A673 (cell line): Measurements from ENCODE around the gene STPG1. TPM values are rescaled to one million over a fixed set of nuclear protein-coding genes. Genes with fewer than 3 reads are reported as not detected.

ENCODE experiments used
- BruUV-seq: library from RNA; stranded (reverse); fragments of 400-500 nt; replicated peaks from 2 replicates; lab custom pipeline; 2021; lab: Mats Ljungman, UMichigan
- CTCF ChIA-PET: fragments of 300-600 bp; sonication (Branson Sonifier 250); formaldehyde crosslinking; loops from one replicate; lab custom pipeline; 2022; ENCODE audit warnings: antibody characterized with exemption; lab: Charles Lee
- POLR2A ChIA-PET: fragments of 300-600 bp; sonication (Branson Sonifier 250); formaldehyde crosslinking; loops from one replicate; lab custom pipeline; 2022; ENCODE audit warnings: antibody characterized with exemption; ENCODE audit not compliant: low non-redundant PET; lab: Charles Lee
- DNase-seq: peaks from one replicate; pipeline ENCODE4 v3.0.0-alpha.2; 2015; ENCODE audit warnings: low spot score
- H3K27ac ChIP-seq: fragments of 200-600 bp; sonication (generic); 2 replicates; pipeline ENCODE4 v1.5.1; 2016; ENCODE audit warnings: mixed run types, low read depth, mild to moderate bottlenecking, mixed read lengths, antibody characterized with exemption, low read length; ENCODE audit not compliant: poor library complexity, severe bottlenecking
- H3K27me3 ChIP-seq: fragments of 200-600 bp; sonication (generic); replicated peaks from 2 replicates; pipeline ENCODE4 v1.6.1; 2017; ENCODE audit warnings: mixed run types, low read depth, mild to moderate bottlenecking, mixed read lengths, antibody characterized with exemption, low read length; ENCODE audit not compliant: insufficient read depth, poor library complexity
- H3K36me3 ChIP-seq: fragments of 200-600 bp; sonication (generic); 2 replicates; pipeline ENCODE4 v1.6.1; 2016; ENCODE audit warnings: mixed run types, mild to moderate bottlenecking, mixed read lengths, antibody characterized with exemption, low read length; ENCODE audit not compliant: insufficient read depth, poor library complexity, severe bottlenecking
- H3K4me1 ChIP-seq: fragments of 200-600 bp; sonication (generic); 2 replicates; pipeline ENCODE4 v1.6.1; 2017; ENCODE audit warnings: mixed run types, mild to moderate bottlenecking, mixed read lengths, antibody characterized with exemption, low read length; ENCODE audit not compliant: insufficient read depth, poor library complexity, severe bottlenecking
- H3K4me3 ChIP-seq: fragments of 200-600 bp; sonication (generic); 2 replicates; pipeline ENCODE4 v1.5.1; 2016; ENCODE audit warnings: low read depth, mixed run types, mild to moderate bottlenecking, mixed read lengths, low read length; ENCODE audit not compliant: poor library complexity, severe bottlenecking
- H3K9me3 ChIP-seq: fragments of 200-600 bp; sonication (generic); 2 replicates; pipeline ENCODE4 v1.6.1; 2016; ENCODE audit warnings: mixed run types, low read depth, mild to moderate bottlenecking, mixed read lengths, antibody characterized with exemption, low read length; ENCODE audit not compliant: poor library complexity, severe bottlenecking
- EZH2 ChIP-seq: fragments of 200-600 bp; sonication (generic); IDR thresholded peaks from 2 replicates; pipeline ENCODE4 v1.6.1; 2017; ENCODE audit warnings: borderline replicate concordance, low read depth, mild to moderate bottlenecking, mixed read lengths, antibody characterized with exemption, low read length; ENCODE audit not compliant: poor library complexity, severe bottlenecking
- intact Hi-C: fragments of 100-400 bp; cut with micrococcal nuclease; formaldehyde crosslinking; loops from one replicate; pipeline ENCODE4 v1.10.0; 2022; ENCODE audit not compliant: unreplicated experiment
- total RNA-seq: library from RNA; stranded (reverse); gene quantifications from 2 replicates; pipeline ENCODE4 v1.2.3, GENCODE V29; 2021
- TF ChIP-seq, protein P1 (sequence below): fragments of 300-800, 200-600 bp; sonication (generic); conservative IDR thresholded peaks from 2 replicates; pipeline ENCODE4 v1.5.1; 2017; ENCODE audit warnings: low read depth, mild to moderate bottlenecking, antibody characterized with exemption, low read length, moderate library complexity, mixed read lengths

The STPG1 gene
- total RNA-seq, 1 experiment from 2014 or later: 7.2 TPM

DNA sequence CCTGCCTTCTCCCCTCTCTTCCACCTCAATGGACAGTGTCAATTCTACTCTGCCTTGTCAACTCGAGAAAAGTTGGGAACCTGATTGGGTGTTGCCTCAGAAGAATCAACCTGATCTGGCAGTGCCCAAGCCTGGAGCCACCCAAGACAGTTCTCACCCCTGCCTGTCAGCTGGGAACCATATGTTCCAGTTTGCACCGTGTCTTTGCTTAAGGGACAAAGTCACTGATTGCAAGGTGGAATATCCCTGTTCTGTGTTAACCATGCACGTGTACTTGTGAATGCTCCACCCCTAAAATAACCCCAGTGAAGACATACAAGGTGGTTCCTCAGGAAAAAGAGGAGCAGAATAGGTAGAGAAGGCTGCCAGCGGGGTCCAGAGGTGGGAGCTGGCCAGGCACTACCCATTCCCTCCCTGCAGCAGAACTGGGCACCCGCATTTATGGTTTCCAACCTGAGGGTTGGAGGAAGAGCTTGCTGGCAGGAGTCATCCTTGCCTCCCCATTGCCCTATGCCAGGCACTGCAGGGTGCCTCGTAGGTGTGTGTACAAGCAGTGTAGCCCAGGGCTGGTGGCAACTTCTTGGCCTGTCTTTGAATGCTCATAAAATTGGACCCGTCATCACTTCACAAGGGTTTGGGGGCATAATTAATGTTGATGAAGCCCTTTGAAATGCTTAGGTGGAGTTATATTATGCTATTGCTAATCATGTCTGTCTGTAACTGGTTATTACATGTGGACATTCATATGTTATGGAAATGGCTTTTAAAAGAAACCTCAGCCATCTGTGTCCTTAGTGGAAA, 13.4 kb upstream of the STPG1 start:
- Histone ChIP-seq H3K9me3 (no peaks in the 10 kb centered on the region), H3K36me3 (no peaks in the 10 kb centered on the region), H3K27me3 (no peaks in the 10 kb centered on the region), H3K4me1 (no peaks in the 10 kb centered on the region), H3K27ac (no peak overlapping the region), H3K4me3 (no peak overlapping the region)
- ChIA-PET POLR2A (no interaction called here), CTCF (no interaction called here)
- intact Hi-C loops: no loop called here
- no TSS peak for BruUV-seq
- no peak for TF ChIP-seq EZH2
- TF ChIP-seq, protein P1, sequence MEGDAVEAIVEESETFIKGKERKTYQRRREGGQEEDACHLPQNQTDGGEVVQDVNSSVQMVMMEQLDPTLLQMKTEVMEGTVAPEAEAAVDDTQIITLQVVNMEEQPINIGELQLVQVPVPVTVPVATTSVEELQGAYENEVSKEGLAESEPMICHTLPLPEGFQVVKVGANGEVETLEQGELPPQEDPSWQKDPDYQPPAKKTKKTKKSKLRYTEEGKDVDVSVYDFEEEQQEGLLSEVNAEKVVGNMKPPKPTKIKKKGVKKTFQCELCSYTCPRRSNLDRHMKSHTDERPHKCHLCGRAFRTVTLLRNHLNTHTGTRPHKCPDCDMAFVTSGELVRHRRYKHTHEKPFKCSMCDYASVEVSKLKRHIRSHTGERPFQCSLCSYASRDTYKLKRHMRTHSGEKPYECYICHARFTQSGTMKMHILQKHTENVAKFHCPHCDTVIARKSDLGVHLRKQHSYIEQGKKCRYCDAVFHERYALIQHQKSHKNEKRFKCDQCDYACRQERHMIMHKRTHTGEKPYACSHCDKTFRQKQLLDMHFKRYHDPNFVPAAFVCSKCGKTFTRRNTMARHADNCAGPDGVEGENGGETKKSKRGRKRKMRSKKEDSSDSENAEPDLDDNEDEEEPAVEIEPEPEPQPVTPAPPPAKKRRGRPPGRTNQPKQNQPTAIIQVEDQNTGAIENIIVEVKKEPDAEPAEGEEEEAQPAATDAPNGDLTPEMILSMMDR: no peak
- no peak for DNase-seq

DNA sequence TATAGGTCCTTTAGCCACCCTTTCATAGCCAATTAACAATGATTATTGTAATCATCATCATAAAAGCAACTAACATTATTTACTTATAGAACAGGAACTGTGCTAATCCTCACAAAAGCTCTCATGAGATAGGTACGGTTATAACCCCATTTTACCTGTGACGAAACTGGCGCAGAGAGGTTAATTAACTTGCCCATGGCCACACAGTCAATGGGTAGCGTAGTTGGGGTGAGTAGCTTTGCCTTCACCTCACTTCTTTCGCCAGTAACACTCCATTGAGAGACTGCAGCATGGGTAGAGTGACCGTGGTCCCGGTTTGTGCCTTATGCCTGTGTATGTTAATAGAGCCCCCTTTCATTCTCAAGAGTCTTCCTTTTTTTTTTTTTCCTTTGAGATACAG, 12.3 kb upstream of the STPG1 start:
- no peaks in the 10 kb centered on the region for H3K4me1 ChIP-seq
- DNase-seq: no peak
- H3K36me3 ChIP-seq: no peaks in the 10 kb centered on the region
- H3K27ac ChIP-seq: no peak overlapping the region
- CTCF ChIA-PET: interaction anchor here (0.6 kb wide), 1 partner anchor 227 kb away, joined by 3 read pairs; no protein-coding TSS in a partner anchor
- BruUV-seq: no TSS peak
- intact Hi-C loops: no loop called here
- H3K9me3 ChIP-seq: no peaks in the 10 kb centered on the region
- TF ChIP-seq EZH2: no peak
- TF ChIP-seq, protein P1: no peak
- POLR2A ChIA-PET: no interaction called here
- no peaks in the 10 kb centered on the region for H3K27me3 ChIP-seq
- no peak overlapping the region for H3K4me3 ChIP-seq

DNA sequence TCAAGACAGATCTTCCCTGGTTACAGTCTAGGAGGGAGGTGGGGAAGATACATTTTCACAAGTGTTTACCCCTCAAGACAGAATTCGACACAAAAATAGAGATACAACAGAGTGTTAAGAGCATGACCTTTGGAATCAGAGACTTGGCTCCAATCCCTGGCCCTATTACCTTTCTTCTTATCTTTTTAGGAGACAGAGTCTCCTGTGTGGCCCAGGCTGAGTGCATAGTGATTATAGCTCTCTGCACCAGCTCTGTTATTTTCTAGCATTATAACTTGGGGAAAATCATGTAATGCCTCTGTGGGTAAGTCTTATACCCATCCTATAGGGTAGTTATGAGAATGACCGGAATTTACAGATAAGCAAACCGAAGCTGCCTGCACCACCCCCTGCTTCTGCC, 11.9 kb upstream of the STPG1 start:
- intact Hi-C loops: no loop called here

More for the DNA sequence above, 11.9 kb upstream of the STPG1 start:
- Histone ChIP-seq H3K4me3 (no peak overlapping the region), H3K4me1 (no peaks in the 10 kb centered on the region), H3K27me3 (no peaks in the 10 kb centered on the region), H3K9me3 (no peaks in the 10 kb centered on the region), H3K27ac (no peak overlapping the region), H3K36me3 (no peaks in the 10 kb centered on the region)
- POLR2A ChIA-PET: no interaction called here
- CTCF ChIA-PET: interaction anchor here (0.6 kb wide), 1 partner anchor 226 kb away, joined by 3 read pairs; no protein-coding TSS in a partner anchor
- TF ChIP-seq EZH2: no peak
- TF ChIP-seq, protein P1: no peak
- no TSS peak for BruUV-seq
- DNase-seq: no peak
